Natural killer cell treated with Interleukin-12 subunit alpha and Interleukin-12 subunit beta and Interleukin-15 and Interleukin-18, amount 100 ng/mL, for 72 hours (primary cell): ENCODE results near the gene FLNB. TPM values are rescaled to one million over a fixed set of nuclear protein-coding genes. Genes with fewer than 3 reads are reported as not detected.

Experiments used
- ATAC-seq, 2 donors: fragments of 150-1000 bp; cut with Tn5 transposase in 1 of 2; sonication (Bioruptor Pico), chemical (Tn5 transposase) in 1 of 2; 2 replicates each; pipeline ENCODE4 v1.10.0; 2021
- DNase-seq: peaks from one replicate; pipeline ENCODE4 v3.0.0; 2022; ENCODE audit warnings: low spot score
- H3K27ac Mint-ChIP-seq, 2 donors: 1 replicate in 1 of 2; 2 replicates in 1 of 2; pipeline ENCODE4 v1.8.0; 2022; ENCODE audit warnings: mixed read lengths in 2 of 2, mild to moderate bottlenecking in 1 of 2, moderate library complexity in 1 of 2
- H3K27me3 Mint-ChIP-seq, 2 donors: 1 replicate in 1 of 2; 2 replicates in 1 of 2; pipeline ENCODE4 v1.8.0; 2022; ENCODE audit warnings: mixed read lengths in 2 of 2
- H3K36me3 Mint-ChIP-seq: one replicate; pipeline ENCODE4 v1.8.0; 2022; ENCODE audit warnings: mixed read lengths
- H3K4me1 Mint-ChIP-seq, 2 donors: 1 replicate in 1 of 2; 2 replicates in 1 of 2; pipeline ENCODE4 v1.8.0; 2022; ENCODE audit warnings: low read depth in 2 of 2, mixed read lengths in 2 of 2, mild to moderate bottlenecking in 1 of 2
- H3K4me3 Mint-ChIP-seq: one replicate; pipeline ENCODE4 v1.8.0; 2022; ENCODE audit warnings: mixed read lengths
- H3K9me3 Mint-ChIP-seq: 2 replicates; pipeline ENCODE4 v1.8.0; 2022; ENCODE audit warnings: mixed read lengths
- total RNA-seq, 2 donors: library from RNA; stranded (reverse); gene quantifications; one replicate each; pipeline ENCODE4 v1.2.3, GENCODE V29; 2022

Gene FLNB
- total RNA-seq, 2 donors from 2014 or later = 5.9 to 15.4 TPM

- H3K4me1 Mint-ChIP-seq = peaks cover 7% of the 10 kb centered on the region in 2 donors
Observed at GRCh38 chr3:58175187-58175436, 166.9 kb downstream of the FLNB start.

GRCh38 chr3:58175437-58176184 lies 167.4 kb downstream of the FLNB start:
- peaks cover 0 to 10% of the 10 kb centered on the region in 2 donors for H3K27me3 Mint-ChIP-seq
- H3K27ac Mint-ChIP-seq = no peak overlapping the region
- ATAC-seq (no peak), DNase-seq (no peak)
- H3K4me3 Mint-ChIP-seq = no peak overlapping the region
- H3K9me3 Mint-ChIP-seq = no peaks in the 10 kb centered on the region
- H3K36me3 Mint-ChIP-seq = no peaks in the 10 kb centered on the region
- H3K4me1 Mint-ChIP-seq = peaks cover 7% of the 10 kb centered on the region in 2 donors

More at GRCh38 chr3:58175187-58175436, 166.9 kb downstream of the FLNB start:
- ATAC-seq = no peak
- H3K27ac Mint-ChIP-seq = no peak overlapping the region
- DNase-seq = peak; percentile 28
- H3K27me3 Mint-ChIP-seq = peaks cover 0 to 7% of the 10 kb centered on the region in 2 donors
- no peaks in the 10 kb centered on the region for H3K36me3 Mint-ChIP-seq
- H3K4me3 Mint-ChIP-seq = no peak overlapping the region
- H3K9me3 Mint-ChIP-seq = no peaks in the 10 kb centered on the region

- Mint-ChIP-seq H3K27ac (no peak overlapping the region), H3K9me3 (no peaks in the 10 kb centered on the region), H3K36me3 (no peaks in the 10 kb centered on the region), H3K27me3 (peaks cover 0 to 10% of the 10 kb centered on the region in 2 donors), H3K4me3 (no peak overlapping the region), H3K4me1 (peaks cover 7% of the 10 kb centered on the region in 2 donors)
- ATAC-seq (no peak), DNase-seq (no peak)
Observed at GRCh38 chr3:58176185-58176530, 167.9 kb downstream of the FLNB start.

GRCh38 chr3:58176827-58177489 lies 168.7 kb downstream of the FLNB start:
- Mint-ChIP-seq H3K27ac (no peak overlapping the region), H3K4me3 (peak overlapping the region; percentile 69)

GRCh38 chr3:58177747-58178527 lies 169.7 kb downstream of the FLNB start:
- Mint-ChIP-seq H3K4me1 (peaks cover 7% of the 10 kb centered on the region in 2 donors), H3K27me3 (peaks cover 0 to 15% of the 10 kb centered on the region in 2 donors), H3K36me3 (no peaks in the 10 kb centered on the region), H3K27ac (no peak overlapping the region), H3K4me3 (peak overlapping the region; percentile 69), H3K9me3 (no peaks in the 10 kb centered on the region)
- peak; percentile 88 to 90 for ATAC-seq
- DNase-seq = peak; percentile 89

More at GRCh38 chr3:58176827-58177489, 168.7 kb downstream of the FLNB start:
- DNase-seq (no peak), ATAC-seq (no peak)
- Mint-ChIP-seq H3K4me1 (peaks cover 7% of the 10 kb centered on the region in 2 donors), H3K9me3 (no peaks in the 10 kb centered on the region), H3K36me3 (no peaks in the 10 kb centered on the region), H3K27me3 (peaks cover 0 to 15% of the 10 kb centered on the region in 2 donors)

- peaks cover 0 to 15% of the 10 kb centered on the region in 2 donors for H3K27me3 Mint-ChIP-seq
- H3K4me3 Mint-ChIP-seq = peak overlapping the region; percentile 69
- H3K9me3 Mint-ChIP-seq = no peaks in the 10 kb centered on the region
- no peak overlapping the region for H3K27ac Mint-ChIP-seq
- H3K36me3 Mint-ChIP-seq = no peaks in the 10 kb centered on the region
- DNase-seq (no peak), ATAC-seq (peak; percentile 17 to 37)
- H3K4me1 Mint-ChIP-seq = peaks cover 7% of the 10 kb centered on the region in 2 donors
Observed at GRCh38 chr3:58178528-58179234, 170.5 kb downstream of the FLNB start.

- H3K27ac Mint-ChIP-seq = no peak overlapping the region
- H3K4me1 Mint-ChIP-seq = peaks cover 7% of the 10 kb centered on the region in 2 donors
- H3K4me3 Mint-ChIP-seq = no peak overlapping the region
- ATAC-seq (peak in 1 of 2 donors; percentile 2), DNase-seq (peak; percentile 52)
- H3K36me3 Mint-ChIP-seq = no peaks in the 10 kb centered on the region
- peaks cover 0 to 15% of the 10 kb centered on the region in 2 donors for H3K27me3 Mint-ChIP-seq
- H3K9me3 Mint-ChIP-seq = no peaks in the 10 kb centered on the region
Observed at GRCh38 chr3:58179235-58180098, 171.2 kb downstream of the FLNB start.

- H3K36me3 Mint-ChIP-seq = no peaks in the 10 kb centered on the region
- H3K9me3 Mint-ChIP-seq = no peaks in the 10 kb centered on the region
- no peak for ATAC-seq
- H3K27ac Mint-ChIP-seq = no peak overlapping the region
- H3K4me3 Mint-ChIP-seq = no peak overlapping the region
- H3K27me3 Mint-ChIP-seq = peaks cover 0 to 15% of the 10 kb centered on the region in 2 donors
- peaks cover 7% of the 10 kb centered on the region in 2 donors for H3K4me1 Mint-ChIP-seq
- peak; percentile 59 for DNase-seq
Observed at GRCh38 chr3:58180099-58180880, 172.1 kb downstream of the FLNB start.

- Mint-ChIP-seq H3K36me3 (no peaks in the 10 kb centered on the region), H3K27ac (no peak overlapping the region)
- no peak for ATAC-seq
Observed at GRCh38 chr3:58180940-58181587, 172.8 kb downstream of the FLNB start.

GRCh38 chr3:58183221-58183620 lies 175.0 kb downstream of the FLNB start:
- H3K36me3 Mint-ChIP-seq = no peaks in the 10 kb centered on the region
- H3K4me1 Mint-ChIP-seq = peaks cover 7% of the 10 kb centered on the region in 2 donors
- DNase-seq (no peak), ATAC-seq (no peak)
- peaks cover 0 to 12% of the 10 kb centered on the region in 2 donors for H3K27me3 Mint-ChIP-seq
- H3K27ac Mint-ChIP-seq = no peak overlapping the region
- H3K4me3 Mint-ChIP-seq = no peak overlapping the region
- H3K9me3 Mint-ChIP-seq = no peaks in the 10 kb centered on the region

More at GRCh38 chr3:58180940-58181587, 172.8 kb downstream of the FLNB start:
- Mint-ChIP-seq H3K4me3 (no peak overlapping the region), H3K9me3 (no peaks in the 10 kb centered on the region), H3K4me1 (peaks cover 7% of the 10 kb centered on the region in 2 donors), H3K27me3 (peaks cover 0 to 12% of the 10 kb centered on the region in 2 donors)
- DNase-seq = peak; percentile 42

- Mint-ChIP-seq H3K4me3 (no peak overlapping the region), H3K36me3 (no peaks in the 10 kb centered on the region), H3K27ac (no peak overlapping the region), H3K4me1 (peaks cover under 1% of the 10 kb centered on the region in 2 donors), H3K27me3 (peaks cover 0 to 8% of the 10 kb centered on the region in 2 donors), H3K9me3 (no peaks in the 10 kb centered on the region)
- no peak for ATAC-seq
- peak; percentile 13 for DNase-seq
Observed at GRCh38 chr3:58183891-58184290, 175.7 kb downstream of the FLNB start.
